ENCODE results near the gene RASA4B.
"Not testable (repeated sequence)": the region's sequence is repeated elsewhere in the genome, so short reads cannot be mapped to it uniquely, and the experiment has no call there.

RASA4B gene

GRCh38 chr7:102455596-102455995 lies 62.0 kb downstream of the RASA4B start:
- no peak overlapping the region for H3K4me3 ChIP-seq (ENCODE audit: low read depth, low read length)
- no peak for TF ChIP-seq CTCF (conservative IDR thresholded peaks at IDR 0.05; ENCODE audit: low read depth, low read length)
- DNase-seq (ENCODE audit: low read depth) = no peak

GRCh38 chr7:102454932-102455331 lies 62.6 kb downstream of the RASA4B start:
- H3K4me3 ChIP-seq (ENCODE audit: low read depth, low read length) = not testable (repeated sequence)

GRCh38 chr7:102454468-102454867 lies 63.1 kb downstream of the RASA4B start:
- no peak for DNase-seq (ENCODE audit: low read depth)
- TF ChIP-seq CTCF (conservative IDR thresholded peaks at IDR 0.05; ENCODE audit: low read depth, low read length) = no peak
- no peak overlapping the region for H3K4me3 ChIP-seq (ENCODE audit: low read depth, low read length)

More at GRCh38 chr7:102454932-102455331, 62.6 kb downstream of the RASA4B start:
- DNase-seq (ENCODE audit: low read depth) = not testable (repeated sequence)

GRCh38 chr7:102453319-102453718 lies 64.3 kb downstream of the RASA4B start:
- no peak for DNase-seq (ENCODE audit: low read depth)
- TF ChIP-seq CTCF (conservative IDR thresholded peaks at IDR 0.05; ENCODE audit: low read depth, low read length) = no peak
- H3K4me3 ChIP-seq (ENCODE audit: low read depth, low read length) = no peak overlapping the region

- no peak for DNase-seq (ENCODE audit: low read depth)
- H3K4me3 ChIP-seq (ENCODE audit: low read depth, low read length) = no peak overlapping the region
- no peak for TF ChIP-seq CTCF (conservative IDR thresholded peaks at IDR 0.05; ENCODE audit: low read depth, low read length)
Observed at GRCh38 chr7:102452451-102452850, 65.1 kb downstream of the RASA4B start.

GRCh38 chr7:102451371-102452054 lies 66.1 kb downstream of the RASA4B start:
- no peak for DNase-seq (ENCODE audit: low read depth)
- no peak overlapping the region for H3K4me3 ChIP-seq (ENCODE audit: low read depth, low read length)
- no peak for TF ChIP-seq CTCF (conservative IDR thresholded peaks at IDR 0.05; ENCODE audit: low read depth, low read length)

GRCh38 chr7:102450242-102450641 lies 67.3 kb downstream of the RASA4B start:
- no peak for DNase-seq (ENCODE audit: low read depth)
- peak; percentile 32 for TF ChIP-seq CTCF (conservative IDR thresholded peaks at IDR 0.05; ENCODE audit: low read depth, low read length)
- H3K4me3 ChIP-seq (ENCODE audit: low read depth, low read length) = no peak overlapping the region

Measured in choroid plexus epithelial cell (primary cell).